NT2/D1 (cell line): Measurements from ENCODE around the gene DHX8.

ENCODE experiments used
- SUZ12 ChIP-seq: IDR thresholded peaks from 2 replicates; pipeline ENCODE4 v1.6.1; 2011; ENCODE audit not compliant: insufficient read length, insufficient read depth; ENCODE audit errors: extremely low read depth
- ZNF274 ChIP-seq: IDR thresholded peaks from 2 replicates; pipeline ENCODE4 v1.6.1; 2011; ENCODE audit warnings: mild to moderate bottlenecking, low read depth, low read length

DNA sequence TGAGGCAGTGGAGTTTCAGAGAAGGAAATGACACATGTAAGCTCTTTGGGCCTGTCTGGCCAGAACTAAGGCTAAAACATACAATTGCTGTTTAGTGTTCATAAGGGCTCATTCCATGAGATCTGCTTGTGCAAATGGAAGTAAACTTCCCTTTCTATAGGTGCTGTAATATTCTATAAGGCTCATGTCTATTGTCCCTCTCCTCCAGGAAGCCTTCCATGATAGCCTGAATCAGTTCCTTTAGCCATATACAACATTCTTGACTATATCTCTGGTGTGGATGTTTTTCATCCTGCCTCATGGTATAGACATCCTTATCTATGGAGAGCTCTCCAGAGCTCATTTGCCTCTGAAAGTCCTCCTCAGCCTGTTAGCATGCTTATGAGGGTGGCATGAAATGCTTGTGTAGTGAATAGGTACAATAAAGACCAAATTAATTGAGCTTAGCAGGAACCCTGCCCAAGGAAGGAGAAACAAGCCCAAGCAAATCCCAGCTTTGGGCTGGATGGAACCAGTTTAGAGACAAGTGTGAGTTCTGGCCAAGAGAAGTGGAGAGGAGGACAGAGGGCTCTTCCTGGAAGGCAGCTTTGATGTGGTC lies 64.0 kb downstream of the DHX8 start:
- TF ChIP-seq ZNF274 (no peak), SUZ12 (no peak)
